Bone marrow (tissue), 2 donors: ENCODE data around the gene FAM131C.

Experiments
- DNase-seq, 2 donors: peaks; one replicate each; lab custom pipeline; 2025; lab: John Stamatoyannopoulos, UW

FAM131C gene

GRCh38 chr1:16015960-16016901 is 57.2 kb downstream of the FAM131C start:
- DNase-seq, result no peak

GRCh38 chr1:16015491-16015890 is 58.0 kb downstream of the FAM131C start:
- no peak for DNase-seq

GRCh38 chr1:16014509-16015482 is 58.7 kb downstream of the FAM131C start:
- DNase-seq, result no peak

GRCh38 chr1:16013908-16014258 is 59.6 kb downstream of the FAM131C start:
- DNase-seq, result no peak

- peak; percentile 64 to 76 for DNase-seq
These were observed 60.1 kb downstream of the FAM131C start for GRCh38 chr1:16013220-16013907.

- peak; percentile 33 to 76 for DNase-seq
These were observed 60.7 kb downstream of the FAM131C start for GRCh38 chr1:16012590-16013219.

- DNase-seq, result no peak
These were observed 61.4 kb downstream of the FAM131C start for GRCh38 chr1:16011936-16012589.

GRCh38 chr1:16010837-16011236 is 62.6 kb downstream of the FAM131C start:
- DNase-seq, result no peak

- no peak for DNase-seq
These were observed 63.8 kb downstream of the FAM131C start for GRCh38 chr1:16009678-16010077.

- DNase-seq, result peak; percentile 20 to 26
These were observed 64.4 kb downstream of the FAM131C start for GRCh38 chr1:16009030-16009460.
